ENCODE results near the gene CHCHD1. TPM values are rescaled to one million over a fixed set of nuclear protein-coding genes. Genes with fewer than 3 reads are reported as not detected.
A peak's percentile ranks its signal among the peaks of the same experiment; 100 is the strongest.

Gene CHCHD1
- total and polyA plus RNA-seq, 2 donors: 54.7 to 78.2 TPM

GRCh38 chr10:73773152-73773879, 8.5 kb upstream of the CHCHD1 start:
- H3K27ac ChIP-seq (ENCODE audit: low read depth in 1 of 2, low read length in 1 of 2): peak overlapping the region; percentile 92 to 98
- H3K36me3 ChIP-seq (ENCODE audit: control insufficient read depth in 2 of 2, insufficient read depth in 2 of 2, low read length in 1 of 2): peaks cover 14 to 62% of the 10 kb centered on the region in 2 donors
- DNase-seq (ENCODE audit: low read depth in 6 of 9, low spot score in 9 of 9): no peak
- H3K4me1 ChIP-seq (ENCODE audit: control insufficient read depth in 2 of 2, insufficient read depth in 2 of 2, low read length in 2 of 2): peaks cover 21 to 45% of the 10 kb centered on the region in 2 donors
- 12% methylated on average over 29 of the region's 29 CpGs for WGBS
- peak overlapping the region; percentile 78 to 83 for H3K4me3 ChIP-seq (ENCODE audit: low read length in 2 of 2)
- H3K9me3 ChIP-seq (ENCODE audit: control insufficient read depth in 2 of 2, insufficient read depth in 1 of 2, low read length in 1 of 2): peaks cover 0 to 3% of the 10 kb centered on the region in 2 donors
- no peaks in the 10 kb centered on the region for H3K27me3 ChIP-seq (ENCODE audit: control insufficient read depth in 2 of 2, insufficient read depth in 1 of 2, low read length in 1 of 2)

DNA sequence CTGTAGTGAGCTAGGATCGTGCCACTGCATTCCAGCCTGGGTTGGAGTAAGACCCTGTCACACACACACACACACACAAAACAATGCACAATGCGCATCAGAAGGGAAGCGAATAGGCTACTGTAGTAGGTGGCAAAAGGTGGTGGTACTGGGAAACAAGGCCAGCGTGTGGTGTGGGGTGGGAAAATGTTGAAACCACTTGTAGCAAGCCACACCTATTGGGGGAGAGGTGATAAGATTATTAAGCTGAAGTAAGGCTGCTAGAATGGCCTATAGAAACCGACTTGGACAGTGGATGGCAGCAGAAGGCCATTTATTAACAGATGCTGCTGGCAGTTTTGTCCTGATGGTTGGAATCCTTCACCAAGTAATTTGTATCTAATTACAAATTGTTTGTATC, 7.2 kb upstream of the CHCHD1 start:
- no peak for DNase-seq (ENCODE audit: low read depth in 6 of 9, low spot score in 9 of 9)
- Histone ChIP-seq H3K4me3 (ENCODE audit: low read length in 2 of 2) (peak overlapping the region in 1 of 2 donors; percentile 4), H3K27ac (ENCODE audit: low read depth in 1 of 2, low read length in 1 of 2) (no peak overlapping the region), H3K9me3 (ENCODE audit: control insufficient read depth in 2 of 2, insufficient read depth in 1 of 2, low read length in 1 of 2) (peaks cover 0 to 3% of the 10 kb centered on the region in 2 donors), H3K36me3 (ENCODE audit: control insufficient read depth in 2 of 2, insufficient read depth in 2 of 2, low read length in 1 of 2) (peaks cover 18 to 60% of the 10 kb centered on the region in 2 donors), H3K4me1 (ENCODE audit: control insufficient read depth in 2 of 2, insufficient read depth in 2 of 2, low read length in 2 of 2) (peaks cover 21 to 33% of the 10 kb centered on the region in 2 donors), H3K27me3 (ENCODE audit: control insufficient read depth in 2 of 2, insufficient read depth in 1 of 2, low read length in 1 of 2) (no peaks in the 10 kb centered on the region)
- 58% methylated on average over 5 of the region's 5 CpGs for WGBS

DNA sequence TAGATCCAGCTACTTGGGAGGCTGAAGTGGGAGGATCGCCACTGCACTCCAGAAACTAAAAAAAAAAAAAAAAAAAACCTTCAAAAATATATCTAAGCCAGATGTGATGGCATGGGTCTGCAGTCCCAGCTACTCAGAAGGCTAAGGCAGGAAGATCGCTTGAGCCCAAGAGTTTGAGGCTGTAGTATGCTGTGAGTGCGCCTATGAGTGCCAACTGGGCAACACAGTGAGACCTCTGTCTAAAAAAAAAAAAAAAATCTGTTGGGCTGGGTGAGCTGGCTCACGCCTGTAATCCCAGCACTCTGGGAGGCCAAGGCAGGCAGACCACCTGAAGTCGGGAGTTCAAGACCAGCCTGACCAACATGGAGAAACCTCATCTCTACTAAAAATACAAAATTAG, 2.8 kb upstream of the CHCHD1 start:
- WGBS: 98% methylated on average over 5 of the region's 5 CpGs
- no peak for DNase-seq (ENCODE audit: low read depth in 6 of 9, low spot score in 9 of 9)
- Histone ChIP-seq H3K27me3 (ENCODE audit: control insufficient read depth in 2 of 2, insufficient read depth in 1 of 2, low read length in 1 of 2) (no peaks in the 10 kb centered on the region), H3K36me3 (ENCODE audit: control insufficient read depth in 2 of 2, insufficient read depth in 2 of 2, low read length in 1 of 2) (peaks cover 4 to 44% of the 10 kb centered on the region in 2 donors), H3K9me3 (ENCODE audit: control insufficient read depth in 2 of 2, insufficient read depth in 1 of 2, low read length in 1 of 2) (no peaks in the 10 kb centered on the region), H3K4me1 (ENCODE audit: control insufficient read depth in 2 of 2, insufficient read depth in 2 of 2, low read length in 2 of 2) (peaks cover 22 to 26% of the 10 kb centered on the region in 2 donors), H3K27ac (ENCODE audit: low read depth in 1 of 2, low read length in 1 of 2) (no peak overlapping the region), H3K4me3 (ENCODE audit: low read length in 2 of 2) (no peak overlapping the region)

DNA sequence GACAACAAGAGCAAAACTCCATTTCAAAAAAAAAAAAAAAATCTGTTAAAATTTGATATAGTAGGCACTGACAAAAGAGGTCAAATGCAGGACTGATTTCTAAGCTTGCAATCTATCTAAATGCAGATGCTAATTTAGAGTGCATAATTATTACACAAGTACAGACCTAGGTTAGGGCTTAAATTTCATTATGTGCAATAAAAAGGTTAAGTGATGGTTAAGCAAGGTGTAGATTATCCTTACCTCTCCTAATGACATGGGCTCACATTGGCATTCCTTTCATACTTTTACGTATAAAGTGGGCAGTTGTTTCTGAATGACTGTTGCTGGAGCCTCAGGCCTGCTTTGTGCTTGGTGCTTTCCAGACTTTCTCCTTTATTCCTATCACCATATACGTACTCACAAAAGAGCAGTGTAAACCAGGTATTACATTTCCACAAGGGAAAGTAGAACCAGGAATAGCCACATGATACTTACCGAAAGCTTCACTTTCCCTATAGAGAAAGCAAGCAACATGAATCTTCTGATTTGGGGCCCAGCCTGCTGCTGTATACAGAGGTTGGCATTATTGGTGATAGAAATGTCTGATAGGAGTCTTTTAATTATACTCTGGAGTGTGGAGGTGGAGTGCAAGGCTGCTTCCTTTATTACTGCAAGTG, 2.2 kb upstream of the CHCHD1 start:
- no peaks in the 10 kb centered on the region for H3K27me3 ChIP-seq (ENCODE audit: control insufficient read depth in 2 of 2, insufficient read depth in 1 of 2, low read length in 1 of 2)
- no peak overlapping the region for H3K27ac ChIP-seq (ENCODE audit: low read depth in 1 of 2, low read length in 1 of 2)
- peaks cover 4 to 41% of the 10 kb centered on the region in 2 donors for H3K36me3 ChIP-seq (ENCODE audit: control insufficient read depth in 2 of 2, insufficient read depth in 2 of 2, low read length in 1 of 2)
- WGBS: 96% methylated on average over 3 of the region's 3 CpGs
- no peak for DNase-seq (ENCODE audit: low read depth in 6 of 9, low spot score in 9 of 9)
- no peaks in the 10 kb centered on the region for H3K9me3 ChIP-seq (ENCODE audit: control insufficient read depth in 2 of 2, insufficient read depth in 1 of 2, low read length in 1 of 2)
- H3K4me1 ChIP-seq (ENCODE audit: control insufficient read depth in 2 of 2, insufficient read depth in 2 of 2, low read length in 2 of 2): peaks cover 17 to 20% of the 10 kb centered on the region in 2 donors
- H3K4me3 ChIP-seq (ENCODE audit: low read length in 2 of 2): no peak overlapping the region

DNA sequence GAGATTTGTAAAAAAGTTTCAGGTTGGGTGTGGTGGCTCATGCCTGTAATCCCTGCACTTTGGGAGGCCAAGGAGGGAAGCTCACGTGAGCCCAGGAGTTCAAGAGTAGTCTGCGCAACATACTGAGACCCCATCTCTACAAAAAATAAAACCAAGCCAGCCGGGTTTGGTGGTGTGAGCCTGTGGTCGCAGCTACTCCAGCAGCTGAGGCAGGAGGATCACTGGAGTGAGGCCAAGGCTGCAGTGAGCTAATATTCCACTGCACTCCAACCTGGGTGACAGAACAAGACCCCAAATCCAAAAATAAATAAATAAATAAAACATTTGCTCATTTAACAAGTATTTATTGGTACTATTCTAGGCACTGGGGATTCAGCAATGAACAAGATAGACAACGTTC, 1.5 kb upstream of the CHCHD1 start:
- H3K4me3 ChIP-seq (ENCODE audit: low read length in 2 of 2): no peak overlapping the region
- DNase-seq (ENCODE audit: low read depth in 6 of 9, low spot score in 9 of 9): no peak
- peaks cover 16 to 20% of the 10 kb centered on the region in 2 donors for H3K4me1 ChIP-seq (ENCODE audit: control insufficient read depth in 2 of 2, insufficient read depth in 2 of 2, low read length in 2 of 2)

DNA sequence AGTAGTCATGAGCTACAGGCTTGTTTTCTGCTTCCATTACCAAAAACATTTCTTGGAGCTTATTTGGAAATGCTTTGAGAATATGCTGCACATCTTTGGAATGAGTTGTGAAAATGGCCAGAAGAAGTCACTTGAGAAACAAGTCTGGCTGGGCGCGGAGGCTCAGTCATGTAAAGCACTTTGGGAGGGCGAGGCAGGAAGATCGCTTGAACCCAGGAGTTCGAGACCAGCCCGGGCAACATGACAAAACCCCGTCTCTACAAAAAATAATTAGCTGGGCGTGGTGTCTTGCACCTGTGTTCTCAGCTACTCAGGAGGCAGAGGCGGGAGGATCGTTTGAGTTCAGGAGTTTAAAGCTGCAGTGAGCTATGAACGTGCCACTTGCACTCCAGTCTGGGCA, 882 bp upstream of the CHCHD1 start:
- H3K4me1 ChIP-seq (ENCODE audit: control insufficient read depth in 2 of 2, insufficient read depth in 2 of 2, low read length in 2 of 2): peaks cover 12 to 17% of the 10 kb centered on the region in 2 donors
- no peak for DNase-seq (ENCODE audit: low read depth in 6 of 9, low spot score in 9 of 9)

More for the DNA sequence above, 1.5 kb upstream of the CHCHD1 start:
- 94% methylated on average over 5 of the region's 5 CpGs for WGBS
- no peaks in the 10 kb centered on the region for H3K9me3 ChIP-seq (ENCODE audit: control insufficient read depth in 2 of 2, insufficient read depth in 1 of 2, low read length in 1 of 2)
- no peak overlapping the region for H3K27ac ChIP-seq (ENCODE audit: low read depth in 1 of 2, low read length in 1 of 2)
- peaks cover 4 to 36% of the 10 kb centered on the region in 2 donors for H3K36me3 ChIP-seq (ENCODE audit: control insufficient read depth in 2 of 2, insufficient read depth in 2 of 2, low read length in 1 of 2)
- H3K27me3 ChIP-seq (ENCODE audit: control insufficient read depth in 2 of 2, insufficient read depth in 1 of 2, low read length in 1 of 2): no peaks in the 10 kb centered on the region

GRCh38 chr10:73781548-73781878, 335 bp upstream of the CHCHD1 start:
- Histone ChIP-seq H3K4me3 (ENCODE audit: low read length in 2 of 2) (peak overlapping the region; percentile 79 to 83), H3K9me3 (ENCODE audit: control insufficient read depth in 2 of 2, insufficient read depth in 1 of 2, low read length in 1 of 2) (no peaks in the 10 kb centered on the region), H3K27ac (ENCODE audit: low read depth in 1 of 2, low read length in 1 of 2) (peak overlapping the region; percentile 95 to 99), H3K27me3 (ENCODE audit: control insufficient read depth in 2 of 2, insufficient read depth in 1 of 2, low read length in 1 of 2) (no peaks in the 10 kb centered on the region), H3K36me3 (ENCODE audit: control insufficient read depth in 2 of 2, insufficient read depth in 2 of 2, low read length in 1 of 2) (peaks cover 4 to 24% of the 10 kb centered on the region in 2 donors), H3K4me1 (ENCODE audit: control insufficient read depth in 2 of 2, insufficient read depth in 2 of 2, low read length in 2 of 2) (peaks cover 16 to 22% of the 10 kb centered on the region in 2 donors)
- 2% methylated on average over 14 of the region's 14 CpGs for WGBS
- DNase-seq (ENCODE audit: low read depth in 6 of 9, low spot score in 9 of 9): no peak

More for the DNA sequence above, 882 bp upstream of the CHCHD1 start:
- no peaks in the 10 kb centered on the region for H3K27me3 ChIP-seq (ENCODE audit: control insufficient read depth in 2 of 2, insufficient read depth in 1 of 2, low read length in 1 of 2)
- H3K4me3 ChIP-seq (ENCODE audit: low read length in 2 of 2): peak overlapping the region; percentile 79 to 83
- H3K36me3 ChIP-seq (ENCODE audit: control insufficient read depth in 2 of 2, insufficient read depth in 2 of 2, low read length in 1 of 2): peaks cover 4 to 30% of the 10 kb centered on the region in 2 donors
- peak overlapping the region in 1 of 2 donors; percentile 95 for H3K27ac ChIP-seq (ENCODE audit: low read depth in 1 of 2, low read length in 1 of 2)
- WGBS: 46% methylated on average over 11 of the region's 11 CpGs
- H3K9me3 ChIP-seq (ENCODE audit: control insufficient read depth in 2 of 2, insufficient read depth in 1 of 2, low read length in 1 of 2): no peaks in the 10 kb centered on the region

- H3K4me1 ChIP-seq (ENCODE audit: control insufficient read depth in 2 of 2, insufficient read depth in 2 of 2, low read length in 2 of 2): peaks cover 19 to 28% of the 10 kb centered on the region in 2 donors
- H3K9me3 ChIP-seq (ENCODE audit: control insufficient read depth in 2 of 2, insufficient read depth in 1 of 2, low read length in 1 of 2): no peaks in the 10 kb centered on the region
Observed at GRCh38 chr10:73782749-73783085, 869 bp downstream of the CHCHD1 start.

GRCh38 chr10:73785211-73785720, 3.4 kb downstream of the CHCHD1 start, which contains the start of gene ZSWIM8:
ZSWIM8 (plus strand) TSS chr10:73785606; CDS start chr10:73785879, 273 bp downstream.
- Histone ChIP-seq H3K27me3 (ENCODE audit: control insufficient read depth in 2 of 2, insufficient read depth in 1 of 2, low read length in 1 of 2) (no peaks in the 10 kb centered on the region), H3K27ac (ENCODE audit: low read depth in 1 of 2, low read length in 1 of 2) (peak within 1 kb of the TSS; percentile 83 to 85), H3K9me3 (ENCODE audit: control insufficient read depth in 2 of 2, insufficient read depth in 1 of 2, low read length in 1 of 2) (no peaks in the 10 kb centered on the region), H3K4me3 (ENCODE audit: low read length in 2 of 2) (peak within 1 kb of the TSS; percentile 72 to 90), H3K36me3 (ENCODE audit: control insufficient read depth in 2 of 2, insufficient read depth in 2 of 2, low read length in 1 of 2) (peaks cover 18% of the 10 kb centered on the region in 2 donors), H3K4me1 (ENCODE audit: control insufficient read depth in 2 of 2, insufficient read depth in 2 of 2, low read length in 2 of 2) (peaks cover 19 to 28% of the 10 kb centered on the region in 2 donors)
- under 1% methylated on average over 36 of the region's 36 CpGs for WGBS
- DNase-seq (ENCODE audit: low read depth in 6 of 9, low spot score in 9 of 9): peak; percentile 80 to 97 (median 90)

More at GRCh38 chr10:73782749-73783085, 869 bp downstream of the CHCHD1 start:
- DNase-seq (ENCODE audit: low read depth in 6 of 9, low spot score in 9 of 9): no peak
- peak overlapping the region; percentile 79 to 83 for H3K4me3 ChIP-seq (ENCODE audit: low read length in 2 of 2)
- no peak overlapping the region for H3K27ac ChIP-seq (ENCODE audit: low read depth in 1 of 2, low read length in 1 of 2)
- peaks cover 4 to 20% of the 10 kb centered on the region in 2 donors for H3K36me3 ChIP-seq (ENCODE audit: control insufficient read depth in 2 of 2, insufficient read depth in 2 of 2, low read length in 1 of 2)
- H3K27me3 ChIP-seq (ENCODE audit: control insufficient read depth in 2 of 2, insufficient read depth in 1 of 2, low read length in 1 of 2): no peaks in the 10 kb centered on the region
- 62% methylated on average over 2 of the region's 2 CpGs for WGBS
